ENCODE measurements around the gene SDHAF1.

SDHAF1 gene

GRCh38 chr19:35990771-35991730 lies 3.9 kb upstream of the SDHAF1 start:
- Histone ChIP-seq H3K27me3 (ENCODE audit: control insufficient read depth, insufficient read depth, low read length) (no peaks in the 10 kb centered on the region), H3K79me2 (peaks cover 11% of the 10 kb centered on the region), H3K27ac (no peak overlapping the region), H3K9me3 (ENCODE audit: control insufficient read depth, low read length) (no peaks in the 10 kb centered on the region), H3K4me1 (peaks cover 2% of the 10 kb centered on the region), H3K36me3 (ENCODE audit: control insufficient read depth, insufficient read depth, low read length) (no peaks in the 10 kb centered on the region), H3K4me2 (ENCODE audit: low read length) (no peak overlapping the region), H3K9ac (no peak overlapping the region), H2AFZ (no peak overlapping the region), H3K4me3 (ENCODE audit: low read depth, low read length) (no peak overlapping the region)
- no peak for TF ChIP-seq CTCF (IDR thresholded peaks at IDR 0.05)

DNA sequence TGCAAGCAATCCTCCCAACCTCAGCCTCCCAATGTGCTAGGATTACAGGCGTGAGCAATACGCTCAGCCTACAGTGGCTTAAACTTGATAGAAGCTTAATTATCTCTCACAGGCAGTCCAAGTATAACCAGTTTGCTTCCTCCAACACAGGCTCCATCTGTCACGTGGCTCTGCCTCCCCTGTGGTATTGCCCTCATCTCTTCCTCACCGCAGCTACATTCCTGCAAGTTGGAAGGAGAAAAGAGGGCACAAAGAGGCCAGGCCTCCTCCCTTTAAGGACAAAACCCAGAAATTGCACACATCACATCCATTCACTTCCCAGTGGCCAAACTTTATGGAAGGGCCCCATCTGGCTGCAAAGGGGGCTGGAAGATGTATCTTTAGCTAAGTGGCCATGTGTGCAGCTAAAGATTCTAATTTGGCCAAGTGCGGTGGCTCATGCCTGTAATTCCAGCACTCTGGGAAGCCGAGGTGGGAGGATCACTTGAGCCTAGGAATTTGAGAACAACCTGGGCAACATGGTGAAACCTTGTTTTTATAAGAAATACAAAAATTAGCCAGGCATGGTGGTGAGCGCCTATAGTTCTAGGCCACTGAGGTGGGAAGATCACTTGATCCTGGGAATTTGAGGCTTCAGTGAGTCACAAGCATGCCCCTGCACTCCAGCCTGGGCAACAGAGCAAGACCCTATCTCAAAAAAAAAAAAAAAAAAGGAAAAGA lies 3.1 kb upstream of the SDHAF1 start:
- Histone ChIP-seq H3K79me2 (peaks cover 18% of the 10 kb centered on the region), H3K4me2 (ENCODE audit: low read length) (no peak overlapping the region), H3K9ac (no peak overlapping the region), H3K4me3 (ENCODE audit: low read depth, low read length) (no peak overlapping the region), H2AFZ (no peak overlapping the region), H3K9me3 (ENCODE audit: control insufficient read depth, low read length) (no peaks in the 10 kb centered on the region), H3K4me1 (peaks cover 8% of the 10 kb centered on the region), H3K27ac (no peak overlapping the region), H3K36me3 (ENCODE audit: control insufficient read depth, insufficient read depth, low read length) (no peaks in the 10 kb centered on the region), H3K27me3 (ENCODE audit: control insufficient read depth, insufficient read depth, low read length) (no peaks in the 10 kb centered on the region)
- no peak for TF ChIP-seq CTCF (IDR thresholded peaks at IDR 0.05)

DNA sequence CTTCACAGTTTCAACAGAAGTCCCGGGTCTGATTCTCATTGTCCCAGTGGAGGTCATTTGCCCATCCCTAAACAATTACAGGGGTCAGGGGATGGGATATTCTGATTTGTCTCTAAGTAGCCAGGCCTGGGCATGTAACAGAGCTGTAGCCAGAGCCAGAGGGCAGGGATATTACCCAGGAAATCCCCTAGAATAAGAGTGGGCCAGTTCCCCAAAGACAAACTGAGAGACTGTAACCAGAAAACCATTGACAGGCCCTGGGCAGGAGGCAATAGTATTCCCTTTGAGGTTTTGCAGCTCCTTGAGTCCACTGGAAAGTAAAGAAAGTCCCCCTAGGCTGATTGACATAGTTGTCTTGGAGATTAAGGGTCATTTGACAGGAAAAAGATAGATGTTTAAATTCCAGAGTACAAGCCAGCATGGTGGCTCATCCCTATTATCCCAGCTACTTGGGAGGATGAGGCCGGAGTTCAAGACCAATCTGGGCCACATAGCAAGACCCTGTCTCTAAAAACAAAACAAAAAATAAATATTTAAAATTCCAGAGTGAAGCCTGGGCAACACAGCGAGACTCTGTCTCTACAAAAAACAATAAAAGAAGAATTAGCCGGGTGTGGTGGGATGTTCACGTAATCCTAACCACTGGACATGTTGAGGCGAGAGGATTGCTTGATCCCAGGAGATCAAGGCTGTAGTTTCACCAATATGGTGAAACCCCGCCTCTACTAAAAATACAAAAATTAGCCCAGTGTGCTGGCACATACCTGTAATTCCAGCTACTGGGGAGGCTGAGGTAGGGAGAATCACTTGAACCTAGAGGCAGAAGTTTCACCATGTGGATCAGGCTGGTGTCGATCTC lies 1.9 kb upstream of the SDHAF1 start:
- H3K9ac ChIP-seq = no peak overlapping the region
- H3K36me3 ChIP-seq (ENCODE audit: control insufficient read depth, insufficient read depth, low read length) = no peaks in the 10 kb centered on the region
- H3K27ac ChIP-seq = no peak overlapping the region
- H3K79me2 ChIP-seq = peaks cover 18% of the 10 kb centered on the region
- peaks cover 8% of the 10 kb centered on the region for H3K4me1 ChIP-seq
- TF ChIP-seq CTCF (IDR thresholded peaks at IDR 0.05) = no peak
- H3K27me3 ChIP-seq (ENCODE audit: control insufficient read depth, insufficient read depth, low read length) = no peaks in the 10 kb centered on the region
- no peak overlapping the region for H3K4me2 ChIP-seq (ENCODE audit: low read length)
- H3K4me3 ChIP-seq (ENCODE audit: low read depth, low read length) = no peak overlapping the region
- H2AFZ ChIP-seq = no peak overlapping the region
- H3K9me3 ChIP-seq (ENCODE audit: control insufficient read depth, low read length) = no peaks in the 10 kb centered on the region

- Histone ChIP-seq H3K4me1 (peaks cover 11% of the 10 kb centered on the region), H3K4me3 (ENCODE audit: low read depth, low read length) (no peak overlapping the region), H3K79me2 (peaks cover 18% of the 10 kb centered on the region), H3K9me3 (ENCODE audit: control insufficient read depth, low read length) (no peaks in the 10 kb centered on the region), H2AFZ (peak overlapping the region; percentile 84), H3K36me3 (ENCODE audit: control insufficient read depth, insufficient read depth, low read length) (no peaks in the 10 kb centered on the region), H3K4me2 (ENCODE audit: low read length) (peak overlapping the region; percentile 31), H3K9ac (no peak overlapping the region), H3K27me3 (ENCODE audit: control insufficient read depth, insufficient read depth, low read length) (no peaks in the 10 kb centered on the region), H3K27ac (no peak overlapping the region)
- no peak for TF ChIP-seq CTCF (IDR thresholded peaks at IDR 0.05)
Observed at GRCh38 chr19:35993923-35994598, 927 bp upstream of the SDHAF1 start.

Measured in parathyroid adenoma (tissue), 2 donors.